Measurements from ENCODE around the gene CDC42SE2. TPM values are rescaled to one million over a fixed set of nuclear protein-coding genes. Genes with fewer than 3 reads are reported as not detected.

Gene CDC42SE2
- total and polyA plus RNA-seq, 2 experiments from 2014 or later, result 24.2 to 36.2 TPM

DNA sequence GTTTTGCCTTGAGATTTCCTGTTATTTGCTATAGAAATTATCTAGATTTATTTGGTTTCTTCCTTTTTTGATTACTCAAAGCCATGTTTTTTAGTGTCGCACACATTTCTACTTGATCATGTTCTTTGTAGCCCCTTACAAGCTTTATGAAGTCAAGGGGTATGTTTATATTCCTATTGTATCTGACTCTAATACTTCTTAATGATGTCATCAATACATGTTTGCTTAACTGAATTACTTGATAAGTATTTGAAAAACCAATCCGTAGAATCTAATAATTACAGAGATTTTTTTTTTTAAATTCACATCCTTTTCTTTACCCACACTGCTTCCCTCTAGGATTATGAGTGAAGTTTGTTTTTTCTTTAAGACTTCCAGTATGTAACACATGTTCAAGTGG, 53.0 kb downstream of the CDC42SE2 start:
- Histone ChIP-seq H4K20me1 (replicated peaks; ENCODE audit: insufficient read depth) (no peaks in the 10 kb centered on the region), H3K4me2 (no peak overlapping the region), H3K27me3 (ENCODE audit: insufficient read depth) (no peaks in the 10 kb centered on the region), H3K27ac (ENCODE audit: low read depth) (no peak overlapping the region), H3K9me2 (ENCODE audit: insufficient read depth) (no peaks in the 10 kb centered on the region), H3K4me1 (ENCODE audit: insufficient read depth) (peaks cover 28% of the 10 kb centered on the region), H3K79me2 (replicated peaks; ENCODE audit: insufficient read depth) (peaks cover 39% of the 10 kb centered on the region), H3K4me3 (no peak overlapping the region), H3F3A (replicated peaks; ENCODE audit: low read depth) (no peaks in the 10 kb centered on the region), H3K36me3 (ENCODE audit: insufficient read depth) (no peaks in the 10 kb centered on the region), H2AFZ (no peak overlapping the region)
- Mint-ChIP-seq H3K4me1 (peaks cover 35% of the 10 kb centered on the region), H3K36me3 (ENCODE audit: low read depth) (peaks cover 47% of the 10 kb centered on the region), H3K27ac (no peak overlapping the region), H3K9me3 (peaks cover 20% of the 10 kb centered on the region), H3K27me3 (ENCODE audit: insufficient read depth, low read depth, poor library complexity) (peaks cover 8% of the 10 kb centered on the region), H3K4me3 (no peak overlapping the region)
- no peak for ATAC-seq
- no peak for DNase-seq (ENCODE audit: low spot score)
- TF ChIP-seq STAT1 (IDR thresholded peaks at IDR 0.05; ENCODE audit: unreplicated experiment) (no peak), ZNF331 (CRISPR knock-in tag; IDR thresholded peaks at IDR 0.05; ENCODE audit: low read depth) (no peak), POLR2AphosphoS5 (IDR thresholded peaks at IDR 0.05; ENCODE audit: low read depth) (no peak), NANOG (IDR thresholded peaks at IDR 0.05; ENCODE audit: borderline replicate concordance) (no peak), EZH2phosphoT487 (IDR thresholded peaks at IDR 0.05; ENCODE audit: unreplicated experiment) (no peak), EZH2 (IDR thresholded peaks at IDR 0.05; ENCODE audit: low read depth, unreplicated experiment) (no peak), CREB1 (CRISPR knock-in tag; IDR thresholded peaks at IDR 0.05; ENCODE audit: low read depth) (no peak), JUNB (IDR thresholded peaks at IDR 0.05; ENCODE audit: unreplicated experiment) (no peak), ZNF114 (CRISPR knock-in tag; IDR thresholded peaks at IDR 0.05) (no peak)
- TF ChIP-seq, protein P1, sequence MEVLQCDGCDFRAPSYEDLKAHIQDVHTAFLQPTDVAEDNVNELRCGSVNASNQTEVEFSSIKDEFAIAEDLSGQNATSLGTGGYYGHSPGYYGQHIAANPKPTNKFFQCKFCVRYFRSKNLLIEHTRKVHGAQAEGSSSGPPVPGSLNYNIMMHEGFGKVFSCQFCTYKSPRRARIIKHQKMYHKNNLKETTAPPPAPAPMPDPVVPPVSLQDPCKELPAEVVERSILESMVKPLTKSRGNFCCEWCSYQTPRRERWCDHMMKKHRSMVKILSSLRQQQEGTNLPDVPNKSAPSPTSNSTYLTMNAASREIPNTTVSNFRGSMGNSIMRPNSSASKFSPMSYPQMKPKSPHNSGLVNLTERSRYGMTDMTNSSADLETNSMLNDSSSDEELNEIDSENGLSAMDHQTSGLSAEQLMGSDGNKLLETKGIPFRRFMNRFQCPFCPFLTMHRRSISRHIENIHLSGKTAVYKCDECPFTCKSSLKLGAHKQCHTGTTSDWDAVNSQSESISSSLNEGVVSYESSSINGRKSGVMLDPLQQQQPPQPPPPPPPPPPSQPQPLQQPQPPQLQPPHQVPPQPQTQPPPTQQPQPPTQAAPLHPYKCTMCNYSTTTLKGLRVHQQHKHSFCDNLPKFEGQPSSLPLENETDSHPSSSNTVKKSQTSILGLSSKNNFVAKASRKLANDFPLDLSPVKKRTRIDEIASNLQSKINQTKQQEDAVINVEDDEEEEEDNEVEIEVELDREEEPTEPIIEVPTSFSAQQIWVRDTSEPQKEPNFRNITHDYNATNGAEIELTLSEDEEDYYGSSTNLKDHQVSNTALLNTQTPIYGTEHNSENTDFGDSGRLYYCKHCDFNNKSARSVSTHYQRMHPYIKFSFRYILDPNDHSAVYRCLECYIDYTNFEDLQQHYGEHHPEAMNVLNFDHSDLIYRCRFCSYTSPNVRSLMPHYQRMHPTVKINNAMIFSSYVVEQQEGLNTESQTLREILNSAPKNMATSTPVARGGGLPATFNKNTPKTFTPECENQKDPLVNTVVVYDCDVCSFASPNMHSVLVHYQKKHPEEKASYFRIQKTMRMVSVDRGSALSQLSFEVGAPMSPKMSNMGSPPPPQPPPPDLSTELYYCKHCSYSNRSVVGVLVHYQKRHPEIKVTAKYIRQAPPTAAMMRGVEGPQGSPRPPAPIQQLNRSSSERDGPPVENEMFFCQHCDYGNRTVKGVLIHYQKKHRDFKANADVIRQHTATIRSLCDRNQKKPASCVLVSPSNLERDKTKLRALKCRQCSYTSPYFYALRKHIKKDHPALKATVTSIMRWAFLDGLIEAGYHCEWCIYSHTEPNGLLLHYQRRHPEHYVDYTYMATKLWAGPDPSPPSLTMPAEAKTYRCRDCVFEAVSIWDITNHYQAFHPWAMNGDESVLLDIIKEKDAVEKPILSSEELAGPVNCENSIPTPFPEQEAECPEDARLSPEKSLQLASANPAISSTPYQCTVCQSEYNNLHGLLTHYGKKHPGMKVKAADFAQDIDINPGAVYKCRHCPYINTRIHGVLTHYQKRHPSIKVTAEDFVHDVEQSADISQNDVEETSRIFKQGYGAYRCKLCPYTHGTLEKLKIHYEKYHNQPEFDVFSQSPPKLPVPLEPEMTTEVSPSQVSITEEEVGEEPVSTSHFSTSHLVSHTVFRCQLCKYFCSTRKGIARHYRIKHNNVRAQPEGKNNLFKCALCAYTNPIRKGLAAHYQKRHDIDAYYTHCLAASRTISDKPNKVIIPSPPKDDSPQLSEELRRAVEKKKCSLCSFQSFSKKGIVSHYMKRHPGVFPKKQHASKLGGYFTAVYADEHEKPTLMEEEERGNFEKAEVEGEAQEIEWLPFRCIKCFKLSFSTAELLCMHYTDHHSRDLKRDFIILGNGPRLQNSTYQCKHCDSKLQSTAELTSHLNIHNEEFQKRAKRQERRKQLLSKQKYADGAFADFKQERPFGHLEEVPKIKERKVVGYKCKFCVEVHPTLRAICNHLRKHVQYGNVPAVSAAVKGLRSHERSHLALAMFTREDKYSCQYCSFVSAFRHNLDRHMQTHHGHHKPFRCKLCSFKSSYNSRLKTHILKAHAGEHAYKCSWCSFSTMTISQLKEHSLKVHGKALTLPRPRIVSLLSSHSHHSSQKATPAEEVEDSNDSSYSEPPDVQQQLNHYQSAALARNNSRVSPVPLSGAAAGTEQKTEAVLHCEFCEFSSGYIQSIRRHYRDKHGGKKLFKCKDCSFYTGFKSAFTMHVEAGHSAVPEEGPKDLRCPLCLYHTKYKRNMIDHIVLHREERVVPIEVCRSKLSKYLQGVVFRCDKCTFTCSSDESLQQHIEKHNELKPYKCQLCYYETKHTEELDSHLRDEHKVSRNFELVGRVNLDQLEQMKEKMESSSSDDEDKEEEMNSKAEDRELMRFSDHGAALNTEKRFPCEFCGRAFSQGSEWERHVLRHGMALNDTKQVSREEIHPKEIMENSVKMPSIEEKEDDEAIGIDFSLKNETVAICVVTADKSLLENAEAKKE (CRISPR knock-in tag; IDR thresholded peaks at IDR 0.05), result no peak
- TF ChIP-seq, protein P2, sequence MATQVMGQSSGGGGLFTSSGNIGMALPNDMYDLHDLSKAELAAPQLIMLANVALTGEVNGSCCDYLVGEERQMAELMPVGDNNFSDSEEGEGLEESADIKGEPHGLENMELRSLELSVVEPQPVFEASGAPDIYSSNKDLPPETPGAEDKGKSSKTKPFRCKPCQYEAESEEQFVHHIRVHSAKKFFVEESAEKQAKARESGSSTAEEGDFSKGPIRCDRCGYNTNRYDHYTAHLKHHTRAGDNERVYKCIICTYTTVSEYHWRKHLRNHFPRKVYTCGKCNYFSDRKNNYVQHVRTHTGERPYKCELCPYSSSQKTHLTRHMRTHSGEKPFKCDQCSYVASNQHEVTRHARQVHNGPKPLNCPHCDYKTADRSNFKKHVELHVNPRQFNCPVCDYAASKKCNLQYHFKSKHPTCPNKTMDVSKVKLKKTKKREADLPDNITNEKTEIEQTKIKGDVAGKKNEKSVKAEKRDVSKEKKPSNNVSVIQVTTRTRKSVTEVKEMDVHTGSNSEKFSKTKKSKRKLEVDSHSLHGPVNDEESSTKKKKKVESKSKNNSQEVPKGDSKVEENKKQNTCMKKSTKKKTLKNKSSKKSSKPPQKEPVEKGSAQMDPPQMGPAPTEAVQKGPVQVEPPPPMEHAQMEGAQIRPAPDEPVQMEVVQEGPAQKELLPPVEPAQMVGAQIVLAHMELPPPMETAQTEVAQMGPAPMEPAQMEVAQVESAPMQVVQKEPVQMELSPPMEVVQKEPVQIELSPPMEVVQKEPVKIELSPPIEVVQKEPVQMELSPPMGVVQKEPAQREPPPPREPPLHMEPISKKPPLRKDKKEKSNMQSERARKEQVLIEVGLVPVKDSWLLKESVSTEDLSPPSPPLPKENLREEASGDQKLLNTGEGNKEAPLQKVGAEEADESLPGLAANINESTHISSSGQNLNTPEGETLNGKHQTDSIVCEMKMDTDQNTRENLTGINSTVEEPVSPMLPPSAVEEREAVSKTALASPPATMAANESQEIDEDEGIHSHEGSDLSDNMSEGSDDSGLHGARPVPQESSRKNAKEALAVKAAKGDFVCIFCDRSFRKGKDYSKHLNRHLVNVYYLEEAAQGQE (IDR thresholded peaks at IDR 0.05; ENCODE audit: unreplicated experiment), result no peak
- TF ChIP-seq, protein P3, sequence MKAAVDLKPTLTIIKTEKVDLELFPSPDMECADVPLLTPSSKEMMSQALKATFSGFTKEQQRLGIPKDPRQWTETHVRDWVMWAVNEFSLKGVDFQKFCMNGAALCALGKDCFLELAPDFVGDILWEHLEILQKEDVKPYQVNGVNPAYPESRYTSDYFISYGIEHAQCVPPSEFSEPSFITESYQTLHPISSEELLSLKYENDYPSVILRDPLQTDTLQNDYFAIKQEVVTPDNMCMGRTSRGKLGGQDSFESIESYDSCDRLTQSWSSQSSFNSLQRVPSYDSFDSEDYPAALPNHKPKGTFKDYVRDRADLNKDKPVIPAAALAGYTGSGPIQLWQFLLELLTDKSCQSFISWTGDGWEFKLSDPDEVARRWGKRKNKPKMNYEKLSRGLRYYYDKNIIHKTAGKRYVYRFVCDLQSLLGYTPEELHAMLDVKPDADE (IDR thresholded peaks at IDR 0.05), result no peak
- TF ChIP-seq, protein P4, sequence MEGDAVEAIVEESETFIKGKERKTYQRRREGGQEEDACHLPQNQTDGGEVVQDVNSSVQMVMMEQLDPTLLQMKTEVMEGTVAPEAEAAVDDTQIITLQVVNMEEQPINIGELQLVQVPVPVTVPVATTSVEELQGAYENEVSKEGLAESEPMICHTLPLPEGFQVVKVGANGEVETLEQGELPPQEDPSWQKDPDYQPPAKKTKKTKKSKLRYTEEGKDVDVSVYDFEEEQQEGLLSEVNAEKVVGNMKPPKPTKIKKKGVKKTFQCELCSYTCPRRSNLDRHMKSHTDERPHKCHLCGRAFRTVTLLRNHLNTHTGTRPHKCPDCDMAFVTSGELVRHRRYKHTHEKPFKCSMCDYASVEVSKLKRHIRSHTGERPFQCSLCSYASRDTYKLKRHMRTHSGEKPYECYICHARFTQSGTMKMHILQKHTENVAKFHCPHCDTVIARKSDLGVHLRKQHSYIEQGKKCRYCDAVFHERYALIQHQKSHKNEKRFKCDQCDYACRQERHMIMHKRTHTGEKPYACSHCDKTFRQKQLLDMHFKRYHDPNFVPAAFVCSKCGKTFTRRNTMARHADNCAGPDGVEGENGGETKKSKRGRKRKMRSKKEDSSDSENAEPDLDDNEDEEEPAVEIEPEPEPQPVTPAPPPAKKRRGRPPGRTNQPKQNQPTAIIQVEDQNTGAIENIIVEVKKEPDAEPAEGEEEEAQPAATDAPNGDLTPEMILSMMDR (conservative IDR thresholded peaks at IDR 0.05; ENCODE audit: low read depth in 2 of 2), result no peak
